K562 (cell line): Measurements from ENCODE around the gene POMGNT1. TPM values are rescaled to one million over a fixed set of nuclear protein-coding genes. Genes with fewer than 3 reads are reported as not detected.

Experiments used
- ATAC-seq: fragments of 200-7000 bp; cut with Tn5 transposase; 3 replicates; pipeline ENCODE4 v1.9.1; 2020; ENCODE audit warnings: moderate library complexity
- BruUV-seq: library from RNA; stranded (reverse); fragments of 400-500 nt; replicated peaks from 2 replicates; lab custom pipeline; 2021; lab: Mats Ljungman, UMichigan
- CTCF ChIA-PET: fragments of 300-600 bp; formaldehyde crosslinking; extraction: SDS; loops from one replicate; lab custom pipeline; 2021; ENCODE audit warnings: low intra/inter-chr PET ratio; lab: Yijun Ruan, JAX
- POLR2A ChIA-PET: fragments of 300-600, 350-650 bp; sonication (Branson Sonifier 250); formaldehyde crosslinking; extraction: SDS; loops from one replicate; lab custom pipeline; 2021; ENCODE audit warnings: antibody characterized with exemption, inconsistent platforms; lab: Yijun Ruan, JAX
- DNase-seq, 4 experiments: peaks; one replicate each; pipeline versions ENCODE4 v3.0.0 to v3.0.0-alpha.2; 2011 to 2018; ENCODE audit warnings: low spot score in 3 of 4, mixed read lengths in 3 of 4; ENCODE audit errors: extremely low read depth in 1 of 4
- FAIRE-seq: peaks from 2 replicates; lab custom pipeline; 2011; peaks lifted over from hg19 to GRCh38; lab: Jason Lieb, UNC
- H2AFZ ChIP-seq: 2 replicates; pipeline ENCODE4 v1.6.0; 2011; ENCODE audit warnings: low read depth, low read length, control low read depth, inconsistent platforms
- H3K27ac ChIP-seq: fragments of 200-600 bp; 3 replicates; pipeline ENCODE4 v1.8.0; 2011; ENCODE audit warnings: low read depth, mild to moderate bottlenecking, control low read depth, inconsistent platforms, low read length, moderate library complexity, mixed read lengths; ENCODE audit errors: extremely low read depth
- H3K27me3 ChIP-seq, 2 experiments: fragments of 300-600 bp in 1 of 2; 2 replicates in 1 of 2; 3 replicates in 1 of 2; pipeline versions ENCODE4 v1.6.0 to v1.8.0; 2011; ENCODE audit warnings: inconsistent platforms in 2 of 2, low read length in 2 of 2, mild to moderate bottlenecking in 1 of 2, mixed read lengths in 1 of 2, moderate library complexity in 1 of 2; ENCODE audit not compliant: control insufficient read depth in 2 of 2, insufficient read depth in 2 of 2
- H3K36me3 ChIP-seq: fragments of 300-600 bp; 3 replicates; pipeline ENCODE4 v1.8.0; 2011; ENCODE audit warnings: mild to moderate bottlenecking, low read length, inconsistent platforms; ENCODE audit not compliant: control insufficient read depth, insufficient read depth
- H3K4me1 ChIP-seq, 2 experiments: fragments of 200-600 bp in 1 of 2; replicated peaks in 1 of 2; 2 replicates in 1 of 2; 3 replicates in 1 of 2; pipeline versions ENCODE4 v1.5.1 to v1.8.0; 2011; ENCODE audit warnings: inconsistent platforms in 2 of 2, low read length in 2 of 2, mild to moderate bottlenecking in 1 of 2, mixed read lengths in 1 of 2, moderate library complexity in 1 of 2; ENCODE audit not compliant: control insufficient read depth in 2 of 2, insufficient read depth in 2 of 2
- H3K4me2 ChIP-seq: 2 replicates; pipeline ENCODE4 v1.6.1; 2011; ENCODE audit warnings: low read length, control low read depth, inconsistent platforms, mixed read lengths; ENCODE audit not compliant: insufficient read depth
- H3K4me3 ChIP-seq: fragments of 200-600 bp; sonication (generic), shearing (Covaris generic); 2 replicates; pipeline ENCODE4 v1.5.1; 2016; ENCODE audit warnings: control low read depth, inconsistent platforms
- H3K79me2 ChIP-seq: fragments of 200-600 bp; 3 replicates; pipeline ENCODE4 v1.8.0; 2011; ENCODE audit warnings: low read length, inconsistent platforms; ENCODE audit not compliant: control insufficient read depth, insufficient read depth
- H3K9ac ChIP-seq, 2 experiments: 2 replicates each; pipeline versions ENCODE4 v1.6.0 to v1.6.1; 2011; ENCODE audit warnings: low read depth in 2 of 2, low read length in 2 of 2, control low read depth in 1 of 2, inconsistent platforms in 1 of 2, mild to moderate bottlenecking in 1 of 2, mixed read lengths in 1 of 2; ENCODE audit not compliant: insufficient read depth in 1 of 2
- H3K9me1 ChIP-seq: one replicate; pipeline ENCODE4 v1.6.0; 2011; ENCODE audit warnings: inconsistent platforms, mild to moderate bottlenecking, low read length, moderate library complexity; ENCODE audit not compliant: control insufficient read depth, insufficient read depth
- H3K9me3 ChIP-seq: replicated peaks from 2 replicates; pipeline ENCODE4 v1.5.1; 2011; ENCODE audit warnings: low read depth, low read length, inconsistent platforms; ENCODE audit not compliant: control insufficient read depth, insufficient read depth
- H4K20me1 ChIP-seq: replicated peaks from 2 replicates; pipeline ENCODE4 v1.6.1; 2011; ENCODE audit warnings: low read length, inconsistent platforms, mixed read lengths; ENCODE audit not compliant: control insufficient read depth, insufficient read depth
- ERF ChIP-seq: fragments of 450-650 bp; formaldehyde crosslinking; IDR thresholded peaks from 2 replicates; pipeline ENCODE4 v1.4.0; 2020; ENCODE audit warnings: mild to moderate bottlenecking, mixed read lengths
- ETV6 ChIP-seq, 3 experiments: fragments of 150-350 bp in 1 of 3; sonication (generic) in 1 of 3; formaldehyde crosslinking in 1 of 3; IDR thresholded peaks; 2 replicates each; pipeline versions ENCODE4 v1.6.1 to v1.8.0; 2014 to 2022; ENCODE audit warnings: borderline replicate concordance in 2 of 3, low read depth in 2 of 3, antibody characterized with exemption in 1 of 3, low read length in 1 of 3, mild to moderate bottlenecking in 1 of 3, missing genetic modification reagents in 1 of 3
- GABPB1 ChIP-seq: sonication (generic); formaldehyde crosslinking; IDR thresholded peaks from 2 replicates; pipeline ENCODE4 v1.8.0; 2022; ENCODE audit warnings: mild to moderate bottlenecking, missing genetic modification reagents
- GATAD2A ChIP-seq: fragments of 450-650 bp; IDR thresholded peaks from 2 replicates; pipeline ENCODE4 v1.6.1; 2017
- HDAC3 ChIP-seq: fragments of 450-650 bp; IDR thresholded peaks from 2 replicates; pipeline ENCODE4 v1.6.1; 2018; ENCODE audit warnings: borderline replicate concordance, mild to moderate bottlenecking, moderate library complexity; ENCODE audit not compliant: partially characterized antibody
- HMG20A ChIP-seq: fragments of 450-650 bp; formaldehyde crosslinking; conservative IDR thresholded peaks from 2 replicates; pipeline ENCODE4 v1.4.0; 2020; ENCODE audit warnings: mild to moderate bottlenecking, mixed read lengths
- NR3C1 ChIP-seq: sonication (generic); formaldehyde crosslinking; IDR thresholded peaks from 2 replicates; pipeline ENCODE4 v1.8.1; 2022; ENCODE audit warnings: missing genetic modification reagents
- RUNX1 ChIP-seq: sonication (generic); IDR thresholded peaks from 2 replicates; pipeline ENCODE4 v1.6.1; 2016; ENCODE audit warnings: antibody characterized with exemption, low read depth
- SP2 ChIP-seq: IDR thresholded peaks from 2 replicates; pipeline ENCODE4 v1.6.1; 2011; ENCODE audit warnings: mild to moderate bottlenecking, low read depth, low read length, moderate library complexity; ENCODE audit not compliant: poor library complexity, severe bottlenecking; ENCODE audit errors: extremely low read depth
- STAG1 ChIP-seq: sonication (generic); formaldehyde crosslinking; IDR thresholded peaks from 2 replicates; pipeline ENCODE4 v1.5.0; 2020; ENCODE audit warnings: missing genetic modification reagents, borderline replicate concordance
- TCF7L2 ChIP-seq: fragments of 150-350 bp; IDR thresholded peaks from 2 replicates; pipeline ENCODE4 v1.6.1; 2016; ENCODE audit warnings: low read depth, mild to moderate bottlenecking, low read length, moderate library complexity
- ZNF75A ChIP-seq: fragments of 450-650 bp; formaldehyde crosslinking; IDR thresholded peaks from 2 replicates; pipeline ENCODE4 v1.4.0; 2020; ENCODE audit warnings: mild to moderate bottlenecking
- ZSCAN29 ChIP-seq: fragments of 450-650 bp; IDR thresholded peaks from 2 replicates; pipeline ENCODE4 v1.6.1; 2017
- ZZZ3 ChIP-seq: fragments of 450-650 bp; IDR thresholded peaks from 2 replicates; pipeline ENCODE4 v1.6.1; 2016; ENCODE audit warnings: antibody characterized with exemption, mild to moderate bottlenecking, moderate library complexity
- WGBS: fragments of 100-300 bp; shearing (Covaris generic); methylation state at CpG from one replicate; pipeline ENCODE4 v1.1.6; 2016; ENCODE audit warnings: low coverage, mixed read lengths; ENCODE audit not compliant: insufficient coverage; ENCODE audit errors: missing lambda C conversion rate; 5-methylcytosine and 5-hydroxymethylcytosine counted together
- in situ Hi-C: fragments of 300-500 bp; cut with MboI; formaldehyde crosslinking; loops from 4 replicates; pipeline ENCODE4 v1.15.0; 2018; ENCODE audit warnings: inconsistent platforms, mixed read lengths
- intact Hi-C: fragments of 100-400 bp; cut with micrococcal nuclease; formaldehyde crosslinking; loops from 2 replicates; pipeline ENCODE4 v1.14.2; 2022
- polyA plus RNA-seq, 8 experiments: library from polyadenylated mRNA; depleted of rRNA in 4 of 8; stranded (reverse) in 5 of 8; unstranded in 3 of 8; fragments of >200 nt; fragmentation: Nextera tagmentation in 2 of 8; fragmentation: Illumina TruSeq in 1 of 8; extraction: Ambion mirVana in 2 of 8; extraction: Trizol in 1 of 8; gene quantifications; 2 replicates each; pipeline versions ENCODE4 v1.2.1 to v1.2.3, GENCODE V29; 2011 to 2014; ENCODE audit warnings: inconsistent platforms in 1 of 8, missing spikeins in 1 of 8
- total RNA-seq, 7 experiments: library from RNA; depleted of rRNA in 6 of 7; stranded (reverse); fragments of >200 nt in 6 of 7; fragmentation: Illumina TruSeq in 2 of 7; extraction: Trizol in 2 of 7; gene quantifications; 2 replicates each; pipeline versions ENCODE4 v1.2.1 to v1.2.3, GENCODE V29; 2011 to 2021; ENCODE audit warnings: low replicate concordance in 1 of 7

POMGNT1 gene
- total and polyA plus RNA-seq, 9 of the 15 experiments (the other 6 are each of a cell fraction or from before 2014, with no cell fraction given), result 14.1 to 58.9 (median 37.8) TPM

DNA sequence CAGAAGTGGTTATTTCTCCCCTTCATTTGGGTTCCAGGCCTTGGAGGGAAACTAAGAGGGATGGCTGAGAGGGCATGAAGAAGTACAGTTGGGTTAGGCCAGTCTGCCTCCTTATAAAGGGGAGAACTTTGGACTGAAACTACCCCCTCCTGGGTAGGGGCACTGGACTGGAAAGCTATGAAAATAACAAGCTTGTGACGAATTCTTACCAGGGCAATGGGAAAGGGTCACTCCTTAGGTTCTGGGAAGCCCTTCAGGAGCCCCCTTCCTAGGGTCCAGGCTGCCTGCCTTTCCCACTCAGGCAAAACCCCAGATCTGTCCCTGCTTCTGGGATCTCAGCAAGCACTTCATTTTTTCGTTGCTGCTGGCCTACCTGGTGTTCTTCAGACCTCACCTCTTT lies 12.2 kb downstream of the POMGNT1 start:
- WGBS, result 69% methylated on average over 1 of the region's 2 CpGs
- BruUV-seq, result no TSS peak

More for the DNA sequence above, 12.2 kb downstream of the POMGNT1 start:
- Histone ChIP-seq H4K20me1 (no peaks in the 10 kb centered on the region; the same call in 1 of the 2 replicates), H3K9me1 (peaks cover 5% of the 10 kb centered on the region), H3K4me3 (no peak overlapping the region), H3K4me1 (peaks cover 11 to 12% of the 10 kb centered on the region in 2 experiments; a peak in 4 of 5 replicates), H3K9ac (no peak overlapping the region), H3K9me3 (no peaks in the 10 kb centered on the region), H3K36me3 (peaks cover 33% of the 10 kb centered on the region), H3K27ac (no peak overlapping the region), H2AFZ (no peak overlapping the region), H3K27me3 (no peaks in the 10 kb centered on the region), H3K79me2 (no peaks in the 10 kb centered on the region), H3K4me2 (no peak overlapping the region)
- TF ChIP-seq ZNF75A (CRISPR knock-in tag) (no peak), STAG1 (CRISPR knock-in tag) (no peak), SP2 (no peak), ZSCAN29 (no peak), TCF7L2 (no peak), HDAC3 (no peak), ETV6 (IDR thresholded peaks at IDR 0.05; ENCODE audit: borderline replicate concordance in 1 of 2, low read depth in 2 of 2, low read length in 1 of 2) (no peak), ETV6 (CRISPR knock-in tag; IDR thresholded peaks at IDR 0.05; ENCODE audit: borderline replicate concordance) (no peak), GATAD2A (no peak), GABPB1 (no peak), ZZZ3 (no peak), HMG20A (CRISPR knock-in tag) (no peak), NR3C1 (CRISPR knock-in tag) (no peak), ERF (CRISPR knock-in tag) (no peak), RUNX1 (no peak)
- FAIRE-seq (no peak), DNase-seq (no peak), ATAC-seq (no peak)
- POLR2A ChIA-PET, result interaction anchor here (0.7 kb wide), 1 partner anchor 1948 kb away, joined by 3 read pairs; no protein-coding TSS in a partner anchor
- in situ Hi-C loops, result loop anchor here (25.0 kb wide), 1 partner anchor 549 kb away; no protein-coding TSS in a partner anchor
- CTCF ChIA-PET, result no interaction called here
- intact Hi-C loops, result no loop called here
